DMS79 (cell line): ENCODE data around the gene RNF166.
A peak's percentile ranks its signal among the peaks of the same experiment; 100 is the strongest.

ENCODE experiments used
- DNase-seq: peaks from one replicate; lab custom pipeline; 2025; lab: John Stamatoyannopoulos, UW

The RNF166 gene

DNA sequence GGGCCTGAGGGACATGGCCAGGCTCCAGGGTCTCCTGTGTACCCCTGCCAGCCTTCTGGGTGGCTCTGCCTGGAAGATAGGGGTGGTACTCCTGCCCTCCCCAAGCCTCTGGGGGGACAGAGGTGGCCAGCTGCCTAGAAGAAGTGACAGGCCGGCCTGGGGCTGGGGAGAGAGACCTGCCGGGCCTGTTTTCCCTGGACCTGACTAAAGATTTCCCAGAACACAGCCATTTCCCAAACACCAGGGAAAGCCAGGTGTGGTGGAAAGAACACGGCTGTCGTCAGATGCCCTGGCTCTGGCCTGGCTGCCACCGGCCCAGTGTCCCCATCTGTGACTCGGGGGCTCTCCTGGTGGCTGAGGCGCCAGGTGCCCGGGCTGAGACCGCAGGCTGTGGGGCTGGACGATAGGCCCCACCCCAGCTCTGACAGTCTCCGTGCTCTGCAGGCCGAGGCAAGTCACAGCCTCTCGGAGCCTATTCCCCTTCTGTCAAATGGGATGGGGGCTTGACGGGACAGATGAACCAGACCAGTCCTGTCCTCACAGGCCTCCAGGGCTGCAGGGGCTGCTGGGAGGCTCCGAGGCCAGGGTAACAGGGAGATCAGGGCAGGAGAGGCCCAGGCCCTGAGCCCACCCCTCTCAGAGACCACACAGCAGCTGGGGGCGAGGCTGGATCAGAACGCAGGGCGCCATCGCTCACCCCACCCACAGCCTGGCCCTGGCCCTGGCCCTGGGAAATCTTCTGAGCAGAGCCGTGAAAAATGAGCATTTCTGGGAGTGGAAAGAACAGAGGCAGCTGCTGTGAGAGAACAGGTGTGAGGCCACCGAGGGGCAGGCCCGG lies 33.1 kb upstream of the RNF166 start:
- DNase-seq: no peak

- no peak for DNase-seq
These were observed 32.2 kb upstream of the RNF166 start for GRCh38 chr16:88738151-88739084.

- peak; percentile 38 for DNase-seq
These were observed 31.3 kb upstream of the RNF166 start for GRCh38 chr16:88737298-88738150.

DNA sequence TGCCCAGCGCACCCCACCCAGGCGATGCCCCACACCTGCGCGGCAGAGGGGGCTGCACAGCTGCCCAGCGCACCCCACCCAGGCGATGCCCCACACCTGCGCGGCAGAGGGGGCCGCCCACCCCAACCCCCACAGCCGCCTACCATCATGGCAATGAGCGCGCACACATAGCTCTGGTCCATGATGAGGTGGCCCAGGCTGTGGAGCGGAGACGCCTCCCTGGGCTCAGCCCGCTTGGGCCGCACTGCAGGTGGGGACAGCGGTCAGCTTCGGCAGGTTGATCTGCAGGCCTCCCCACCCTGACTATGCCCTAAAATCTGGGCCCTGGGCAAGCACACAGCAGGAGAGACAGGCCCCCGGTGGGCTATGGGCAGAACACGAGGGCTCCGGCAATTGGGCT lies 30.3 kb upstream of the RNF166 start:
- no peak for DNase-seq

- no peak for DNase-seq
These were observed 29.9 kb upstream of the RNF166 start for GRCh38 chr16:88736088-88736487.

DNA sequence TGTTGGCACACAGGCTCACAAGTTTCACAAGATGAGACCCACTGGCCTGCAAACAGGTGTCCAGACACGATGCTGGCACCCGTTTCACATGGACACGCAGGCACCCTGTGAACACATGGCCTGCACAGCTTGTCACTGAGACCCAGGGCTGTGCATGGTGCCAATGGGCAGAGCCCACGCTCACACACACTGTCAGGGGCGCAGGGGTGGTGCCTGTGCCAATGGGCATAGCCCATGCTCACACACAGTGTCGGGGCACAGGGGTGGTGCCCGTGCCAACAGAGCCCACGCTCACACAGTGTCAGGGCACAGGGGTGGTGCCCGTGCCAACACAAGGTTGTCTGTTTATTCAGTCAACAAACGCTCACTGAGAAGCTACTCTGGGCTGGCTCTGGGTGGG lies 29.4 kb upstream of the RNF166 start:
- DNase-seq: no peak

GRCh38 chr16:88735121-88735520 lies 28.9 kb upstream of the RNF166 start:
- no peak for DNase-seq

DNA sequence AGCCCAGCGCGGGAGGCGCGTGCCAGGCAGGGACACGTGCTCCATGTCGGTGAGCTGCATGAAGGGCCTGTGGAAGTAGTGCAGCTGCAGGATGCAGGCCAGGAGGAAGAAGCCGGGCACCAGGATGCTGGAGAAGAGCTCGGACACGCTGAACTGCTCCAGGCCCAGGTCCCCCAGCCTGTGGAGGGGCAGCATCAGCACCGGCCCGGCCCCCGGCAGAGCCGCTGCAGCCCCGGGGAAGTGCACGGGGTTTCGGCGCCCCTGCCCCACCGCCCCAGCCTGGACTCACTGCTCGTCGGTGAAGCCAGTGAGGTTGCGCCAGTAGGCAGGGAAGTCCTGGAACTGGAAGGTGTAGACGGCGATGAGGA lies 28.1 kb upstream of the RNF166 start:
- no peak for DNase-seq

DNA sequence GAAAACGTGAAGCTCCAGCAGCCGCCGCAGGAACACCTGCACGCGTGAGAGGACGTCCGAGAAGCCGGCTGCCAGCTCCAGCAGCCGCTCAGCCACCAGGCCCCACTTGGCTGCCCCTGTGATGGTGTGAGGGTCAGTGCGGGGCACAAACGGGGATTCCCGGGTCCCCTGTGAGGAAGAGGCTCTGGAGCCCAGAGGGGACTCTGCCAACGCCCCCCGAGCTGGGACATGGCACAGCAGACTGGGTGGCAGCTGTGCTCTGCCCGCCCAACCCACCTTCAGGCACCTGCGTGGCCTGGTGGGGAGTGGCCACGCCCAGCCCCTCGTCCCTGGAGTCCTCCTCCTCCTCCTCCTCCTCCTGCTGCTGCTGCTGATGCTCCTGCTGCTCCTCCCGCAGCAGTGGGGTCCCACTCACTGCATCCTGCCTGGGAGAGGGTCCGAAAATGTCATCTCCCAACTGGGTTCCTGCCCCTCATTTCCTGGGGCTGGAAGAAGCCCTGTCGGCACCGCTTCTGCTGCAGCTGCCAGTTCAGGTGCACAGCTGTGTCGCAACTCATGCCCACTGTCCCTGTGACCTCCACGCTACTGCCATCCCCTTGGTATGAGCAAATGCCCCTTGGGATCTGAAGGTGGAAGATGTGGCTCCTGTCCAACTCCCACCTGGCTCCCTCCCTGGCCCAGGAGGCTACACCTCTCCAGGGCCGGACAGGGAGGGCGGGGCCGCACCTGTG lies 27.6 kb upstream of the RNF166 start:
- no peak for DNase-seq

GRCh38 chr16:88732961-88733294 lies 26.7 kb upstream of the RNF166 start:
- DNase-seq: no peak

DNA sequence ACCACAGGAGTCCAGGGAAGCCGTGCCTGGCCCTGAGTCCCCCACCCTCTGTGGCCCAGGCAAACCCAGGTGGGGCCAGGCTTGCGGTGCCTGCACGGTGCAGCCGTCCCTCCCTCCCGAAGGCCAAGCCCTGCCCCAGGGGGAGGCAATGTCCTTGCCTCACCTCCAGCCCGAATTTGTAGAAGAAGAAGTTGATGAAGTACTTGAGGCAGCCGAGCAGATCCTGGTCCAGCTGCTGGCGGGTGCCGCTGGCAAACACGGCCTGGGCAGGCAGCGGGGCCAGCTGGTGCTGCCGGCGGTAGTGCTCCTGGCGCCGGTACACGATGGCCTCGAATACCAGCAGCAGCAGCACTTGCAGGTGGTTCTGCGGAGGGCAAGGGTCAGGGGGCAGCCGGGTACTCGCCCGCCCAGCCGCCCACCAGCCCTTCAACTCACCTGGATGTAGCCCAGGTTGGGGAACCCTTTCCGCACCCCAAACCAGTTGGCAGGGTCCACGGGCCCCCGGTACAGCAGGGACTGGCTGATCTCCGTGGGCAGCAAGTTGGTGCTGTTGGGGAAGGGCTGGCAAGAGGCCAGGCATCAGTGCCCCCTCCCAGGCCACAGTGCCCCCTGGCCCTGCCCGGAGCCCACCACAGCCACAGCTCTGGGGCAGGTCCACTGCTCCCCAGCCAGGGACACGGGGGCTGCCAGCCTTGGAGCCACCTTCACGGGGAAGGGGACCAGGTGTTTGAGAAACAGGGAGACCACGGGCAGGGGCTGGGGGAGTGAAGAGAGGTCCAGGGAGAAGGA lies 26.2 kb upstream of the RNF166 start:
- no peak for DNase-seq

- no peak for DNase-seq
These were observed 25.5 kb upstream of the RNF166 start for GRCh38 chr16:88731699-88732098.

- DNase-seq: no peak
These were observed 24.7 kb upstream of the RNF166 start for GRCh38 chr16:88730632-88731607.

GRCh38 chr16:88727871-88728270 lies 21.7 kb upstream of the RNF166 start:
- DNase-seq: no peak

DNA sequence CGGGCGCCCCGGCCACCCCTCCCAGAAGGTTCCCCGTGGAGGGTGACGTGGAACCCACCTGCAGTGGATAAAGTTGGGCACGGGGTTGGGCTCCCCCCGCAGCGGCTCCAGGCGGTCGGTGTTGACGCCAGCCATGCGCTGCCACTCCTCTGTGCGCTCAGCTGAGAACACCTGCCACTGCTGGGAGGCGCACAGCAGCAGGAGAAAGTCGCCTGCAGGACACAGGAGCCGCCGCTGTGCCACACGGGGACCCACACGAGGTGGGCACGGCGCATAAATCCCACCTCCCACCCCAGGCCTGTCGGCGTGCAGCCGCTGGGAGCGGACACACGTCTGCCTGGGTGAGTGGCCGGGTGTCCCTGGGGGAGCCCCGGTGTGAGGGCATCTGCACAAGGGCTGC lies 20.8 kb upstream of the RNF166 start:
- no peak for DNase-seq

- no peak for DNase-seq
These were observed 20.2 kb upstream of the RNF166 start for GRCh38 chr16:88726408-88726749.

DNA sequence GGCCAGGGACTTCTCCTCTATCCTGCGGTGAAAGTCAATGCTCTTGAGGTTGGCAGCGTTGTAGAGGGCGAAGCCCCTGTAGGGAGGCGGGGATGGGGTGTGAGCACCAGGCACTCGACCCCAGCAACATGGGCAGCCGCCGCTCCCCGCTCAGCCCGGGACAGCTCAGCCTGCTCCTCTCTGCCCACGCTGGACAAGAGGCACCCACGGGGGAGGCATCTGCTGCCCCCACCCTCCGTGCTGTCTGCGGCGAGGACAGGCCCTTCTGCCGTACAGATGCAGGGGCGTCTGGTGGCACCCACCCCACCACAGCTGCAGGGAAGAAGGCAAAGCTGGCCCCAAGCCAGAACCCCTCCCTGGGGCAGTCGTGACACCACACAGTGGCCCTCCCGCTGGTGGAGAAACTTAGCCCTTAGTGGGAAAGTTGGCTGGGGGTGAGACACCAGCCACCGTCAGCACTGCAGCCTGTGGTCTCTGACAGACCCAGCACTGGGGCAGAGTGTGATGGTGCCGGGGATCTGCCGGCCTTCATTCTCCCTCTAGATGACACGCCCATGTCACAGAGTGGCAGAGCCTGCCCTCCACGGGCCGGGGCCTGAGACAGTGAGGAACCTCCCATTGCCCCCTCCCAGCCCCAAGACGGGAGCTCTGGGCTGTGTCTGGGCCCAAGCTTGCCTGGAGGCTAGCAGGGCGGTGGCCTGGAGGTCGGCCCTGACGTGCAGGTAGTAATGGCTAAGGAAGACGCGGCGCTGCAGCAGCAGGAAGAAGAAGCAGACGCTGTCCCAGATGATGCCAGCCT lies 19.6 kb upstream of the RNF166 start:
- DNase-seq: no peak

DNA sequence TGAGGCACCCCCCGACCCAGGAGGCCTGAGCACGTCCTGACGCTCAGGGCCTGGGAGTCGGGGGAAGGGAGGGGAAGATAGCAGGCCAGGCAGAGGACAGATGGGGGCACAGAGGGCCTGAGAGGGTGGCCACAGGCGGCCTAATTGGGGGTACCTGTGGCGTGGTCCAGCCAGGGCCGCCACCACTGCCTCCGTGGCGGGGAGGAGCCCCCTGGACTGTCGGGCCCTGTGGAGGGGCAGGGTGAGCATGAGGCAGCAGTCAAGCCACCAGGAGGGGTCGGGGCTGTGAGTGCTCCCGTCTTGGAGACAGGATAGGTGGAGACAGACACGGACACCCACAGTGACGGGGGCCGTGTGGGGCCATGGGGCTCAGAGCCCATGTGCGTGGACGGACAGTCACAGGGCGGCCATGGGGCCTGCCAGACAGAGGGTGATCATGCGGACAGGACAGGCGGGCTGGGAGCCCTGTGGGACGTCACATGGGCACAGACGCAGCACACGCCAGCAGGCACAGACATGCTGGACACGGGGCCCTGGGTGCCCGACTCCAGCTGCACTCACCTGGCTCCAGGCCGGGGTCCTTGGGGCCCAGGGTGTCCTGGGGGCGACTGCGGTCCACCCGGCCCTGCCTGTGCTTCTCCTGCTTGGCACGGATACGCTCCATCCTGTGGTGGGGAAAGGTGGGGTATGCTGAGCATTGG lies 18.8 kb upstream of the RNF166 start:
- DNase-seq: no peak
